ENCODE data around the gene RASA3.

- TF ChIP-seq POLR2AphosphoS5 (IDR thresholded peaks at IDR 0.05) (no peak), CTCF (IDR thresholded peaks at IDR 0.05) (no peak)
Measured at GRCh38 chr13:114055766-114056165, 76.7 kb downstream of the RASA3 start.

Data from transverse colon (tissue), 4 donors.